HG02642 (cell line): ENCODE measurements around the gene CHIA.
"Not testable (repeated sequence)": the region's sequence is repeated elsewhere in the genome, so short reads cannot be mapped to it uniquely, and the experiment has no call there.

Experiments used
- ATAC-seq: cut with Tn5 transposase; IDR thresholded peaks from one replicate; pipeline ENCODE4 v1.9.1; 2021; ENCODE audit warnings: mild to moderate bottlenecking; ENCODE audit not compliant: unreplicated experiment, poor library complexity

The CHIA gene

DNA sequence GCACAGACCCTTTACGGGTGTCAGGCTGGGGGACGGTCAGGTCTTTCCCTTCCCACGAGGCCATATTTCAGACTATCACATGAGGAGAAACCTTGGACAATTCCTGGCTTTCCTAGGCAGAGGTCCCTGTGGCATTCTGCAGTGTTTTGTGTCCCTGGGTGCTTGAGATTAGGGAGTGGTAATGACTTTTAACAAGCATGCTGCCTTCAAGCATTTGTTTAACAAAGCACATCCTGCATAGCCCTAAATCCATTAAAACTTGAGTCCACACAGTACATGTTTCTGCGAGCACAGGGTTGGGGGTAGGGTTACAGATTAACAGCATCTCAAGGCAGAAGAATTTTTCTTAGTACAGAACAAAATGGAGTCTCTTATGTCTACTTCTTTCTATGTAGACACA is 69.6 kb downstream of the CHIA start:
- ATAC-seq = not testable (repeated sequence)

DNA sequence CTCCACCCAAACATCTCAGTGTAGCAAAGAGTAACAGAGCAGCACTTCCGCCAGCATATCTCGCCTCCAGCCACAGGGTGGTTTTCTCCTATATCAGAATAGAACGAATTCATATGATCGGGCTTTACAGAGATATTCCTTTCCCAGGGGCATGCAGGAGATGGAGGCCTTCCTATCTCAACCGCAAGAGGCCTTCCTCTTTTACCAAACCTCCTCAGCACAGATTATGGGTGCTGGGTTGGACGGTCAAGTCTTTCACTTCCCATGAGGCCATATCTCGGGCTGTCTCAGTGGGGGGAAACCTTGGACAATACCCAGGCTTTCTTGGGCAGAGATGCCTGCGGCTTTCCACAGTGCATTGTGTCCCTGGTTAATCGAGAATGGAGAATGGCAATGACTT is 71.1 kb downstream of the CHIA start:
- no peak for ATAC-seq

DNA sequence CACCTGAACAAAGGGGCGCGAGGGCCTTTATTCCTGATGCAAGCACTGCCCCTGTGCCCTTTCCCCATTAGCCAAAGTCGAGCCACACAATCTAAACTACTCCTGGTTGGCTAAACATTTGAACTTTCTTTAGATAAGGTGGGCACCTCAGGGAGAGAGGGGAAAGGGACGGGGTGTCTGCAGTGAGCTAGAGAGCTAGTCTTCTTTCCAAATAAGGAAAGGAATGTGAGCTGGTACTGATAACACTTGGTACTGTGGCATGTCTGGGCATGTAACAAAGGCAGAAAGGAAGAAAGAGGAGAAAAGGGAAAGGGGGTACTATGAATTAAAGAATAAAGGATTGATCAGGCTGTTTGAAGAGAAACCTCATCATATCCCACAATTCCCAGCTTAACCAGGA is 74.0 kb downstream of the CHIA start:
- no peak for ATAC-seq

DNA sequence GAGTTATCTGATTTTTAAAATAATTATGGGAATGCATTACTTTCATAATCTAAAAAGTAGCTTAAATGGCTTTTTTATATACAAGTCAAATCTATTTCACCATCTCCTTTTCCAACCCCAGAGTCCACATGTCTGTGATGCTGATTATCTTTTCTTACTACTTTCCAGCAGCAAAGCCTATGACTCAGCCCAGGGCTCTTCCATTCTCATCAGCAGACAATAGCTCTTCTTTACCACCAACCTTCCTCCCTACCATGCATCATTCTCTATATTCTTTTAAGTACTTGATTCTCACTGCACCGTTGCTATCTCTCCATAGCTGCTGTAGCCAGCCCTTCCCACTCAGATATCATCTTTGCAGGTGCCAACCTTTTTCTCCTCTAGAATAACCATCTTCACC is 75.6 kb downstream of the CHIA start:
- no peak for ATAC-seq

DNA sequence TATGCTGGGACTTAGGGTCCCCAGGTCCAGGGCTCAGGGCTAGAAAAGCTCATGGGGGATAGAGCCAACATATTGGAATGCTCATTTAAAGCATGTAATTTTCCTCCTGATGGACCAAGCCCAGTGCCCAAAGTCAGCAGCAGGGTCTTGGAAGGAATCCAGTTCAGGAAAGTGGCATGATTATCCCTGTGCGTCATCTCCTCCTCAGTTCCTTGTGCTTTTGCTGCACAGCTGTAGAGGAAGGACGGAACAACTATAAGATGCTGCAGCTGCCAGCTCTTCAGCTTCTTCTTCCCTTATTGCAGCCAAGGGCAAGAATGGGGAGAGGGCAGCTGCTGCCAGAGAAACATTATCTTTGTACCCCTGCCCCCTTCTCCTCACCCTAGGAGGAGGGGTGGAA is 78.5 kb downstream of the CHIA start:
- ATAC-seq = no peak

DNA sequence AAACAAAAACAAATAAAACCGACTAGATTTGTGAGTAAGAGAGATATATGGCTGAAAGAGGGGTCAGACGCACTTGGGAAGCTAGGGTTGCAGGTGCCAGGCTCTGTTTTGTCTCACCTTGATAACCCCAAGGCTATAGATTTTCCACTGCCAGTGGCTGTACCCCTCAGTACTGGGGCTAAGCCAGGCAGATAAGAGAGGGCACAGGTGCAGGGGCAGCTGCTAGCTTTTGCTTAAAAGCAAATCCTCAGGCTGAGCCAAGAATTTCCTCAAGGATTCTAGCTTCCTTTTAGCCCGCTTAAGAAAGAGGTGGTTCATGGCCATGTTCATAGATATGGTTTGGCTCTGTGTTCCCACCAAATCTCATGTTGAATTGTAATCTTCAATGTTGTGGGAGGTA is 79.0 kb downstream of the CHIA start:
- ATAC-seq = no peak
